ENCODE results near the gene GPATCH4. TPM values are rescaled to one million over a fixed set of nuclear protein-coding genes. Genes with fewer than 3 reads are reported as not detected.

GPATCH4 gene
- total RNA-seq, 1 experiment from 2014 or later = 71.7 TPM

GRCh38 chr1:156560585-156561163, 40.6 kb downstream of the GPATCH4 start:
- H2AFZ ChIP-seq (ENCODE audit: low read length) = no peak overlapping the region
- H3K79me1 ChIP-seq (ENCODE audit: insufficient read depth, low read depth, low read length, poor library complexity, severe bottlenecking) = no peaks in the 10 kb centered on the region
- H2BK15ac ChIP-seq (ENCODE audit: low read depth, low read length) = no peak overlapping the region
- no peak overlapping the region for H3K56ac ChIP-seq (ENCODE audit: insufficient read length, low read depth, low read length)
- H2BK20ac ChIP-seq (ENCODE audit: low read depth, low read length, poor library complexity, severe bottlenecking) = no peak overlapping the region
- H3K27me3 Mint-ChIP-seq (ENCODE audit: low read depth) = no peaks in the 10 kb centered on the region
- H3K4me2 ChIP-seq (ENCODE audit: insufficient read depth, insufficient read length, low read length) = no peak overlapping the region
- no peaks in the 10 kb centered on the region for H4K20me1 ChIP-seq (ENCODE audit: control insufficient read depth, insufficient read depth, insufficient read length)
- H4K91ac ChIP-seq (ENCODE audit: insufficient read length, low read depth, low read length) = no peak overlapping the region
- H3K9ac ChIP-seq (ENCODE audit: extremely low read depth, insufficient read length, low read length) = no peak overlapping the region
- H3K4me1 Mint-ChIP-seq = no peaks in the 10 kb centered on the region
- H3K4me1 ChIP-seq (ENCODE audit: insufficient read depth, low read length) = no peaks in the 10 kb centered on the region
- no peak overlapping the region for H3T11ph ChIP-seq (ENCODE audit: low read length)
- no peak overlapping the region for H3K14ac ChIP-seq (ENCODE audit: insufficient read depth, low read length)
- no peak overlapping the region for H2BK120ac ChIP-seq (ENCODE audit: low read depth, low read length, poor library complexity, severe bottlenecking)
- no peak overlapping the region for H2BK5ac ChIP-seq (ENCODE audit: insufficient read length, low read length)
- no peaks in the 10 kb centered on the region for H3K23me2 ChIP-seq (ENCODE audit: insufficient read length, low read depth, low read length, poor library complexity, severe bottlenecking)
- no peak overlapping the region for H3K27ac Mint-ChIP-seq
- no peak overlapping the region for H3K18ac ChIP-seq (ENCODE audit: insufficient read length, low read depth, low read length)
- peaks cover 23 to 63% (median 58%) of the 10 kb centered on the region in 3 experiments for H3K36me3 Mint-ChIP-seq (ENCODE audit: insufficient read depth in 1 of 3, low read depth in 3 of 3)
- H2BK12ac ChIP-seq (ENCODE audit: insufficient read length, low read depth, low read length) = no peak overlapping the region
- H3K79me2 ChIP-seq (ENCODE audit: insufficient read depth, low read length) = no peaks in the 10 kb centered on the region
- H4K5ac ChIP-seq (ENCODE audit: insufficient read length, low read depth, low read length) = no peak overlapping the region
- no peak overlapping the region for H3K23ac ChIP-seq (ENCODE audit: insufficient read length, low read depth, low read length)
- H3K27ac ChIP-seq (ENCODE audit: insufficient read length, low read depth, low read length) = no peak overlapping the region
- H3K4ac ChIP-seq (ENCODE audit: low read depth, low read length) = no peak overlapping the region
- no peak overlapping the region for H3K4me3 Mint-ChIP-seq
- no peak for TF ChIP-seq CTCF (conservative IDR thresholded peaks at IDR 0.05)
- no peak for DNase-seq
- H4K8ac ChIP-seq (replicated peaks; ENCODE audit: insufficient read length, low read depth, low read length) = no peak overlapping the region
- no peaks in the 10 kb centered on the region for H3K9me3 ChIP-seq (ENCODE audit: control insufficient read depth, low read depth, low read length)
- no CpG with 5 or more reads among the region's 5 CpGs for WGBS (ENCODE audit: extremely low coverage, insufficient read length, low lambda C conversion rate)
- H3K9me3 Mint-ChIP-seq = no peaks in the 10 kb centered on the region
- H3K27me3 ChIP-seq (ENCODE audit: insufficient read depth, low read length) = no peaks in the 10 kb centered on the region
- no peak overlapping the region for H2AK5ac ChIP-seq (ENCODE audit: insufficient read length, low read length)
